ENCODE results near the gene GFRA4. TPM values are rescaled to one million over a fixed set of nuclear protein-coding genes. Genes with fewer than 3 reads are reported as not detected.

GFRA4 gene
- polyA plus RNA-seq, 1 of the 3 experiments (the other 2 are of a cell fraction) = not detected

- H3K9me3 ChIP-seq = no peaks in the 10 kb centered on the region
- H3K9ac ChIP-seq = no peak overlapping the region
- H3K27me3 ChIP-seq (ENCODE audit: insufficient read depth) = no peaks in the 10 kb centered on the region
- H3K4me2 ChIP-seq = no peak overlapping the region
- H3F3A ChIP-seq (replicated peaks; ENCODE audit: insufficient read depth) = no peaks in the 10 kb centered on the region
- no peak overlapping the region for H2AFZ ChIP-seq (ENCODE audit: low read depth)
- DNase-seq = peak; percentile 12
- H4K20me1 ChIP-seq (ENCODE audit: insufficient read depth) = no peaks in the 10 kb centered on the region
- ChIA-PET POLR2A (no interaction called here), CTCF (interaction anchor here (1.0 to 5.8 kb wide), 3 partner anchors 8 to 26 kb away, joined by 6 to 55 read pairs (median 9); no protein-coding TSS in a partner anchor)
- 76% methylated on average over 11 of the region's 11 CpGs for WGBS (ENCODE audit: low lambda C conversion rate)
- H3K36me3 ChIP-seq (replicated peaks in 1 of 2; ENCODE audit: control insufficient read depth in 1 of 2, insufficient read depth in 2 of 2, low read length in 1 of 2) = no peaks in the 10 kb centered on the region
- no peaks in the 10 kb centered on the region for H3K79me2 ChIP-seq (ENCODE audit: insufficient read depth)
- no peaks in the 10 kb centered on the region for H3K4me1 ChIP-seq (ENCODE audit: control insufficient read depth in 1 of 2, insufficient read depth in 2 of 2, low read depth in 1 of 2, low read length in 1 of 2)
- no peak overlapping the region for H3K27ac ChIP-seq (ENCODE audit: low read depth in 2 of 2, low read length in 1 of 2)
- TF ChIP-seq MXI1 (IDR thresholded peaks at IDR 0.05; ENCODE audit: low read depth, low read length) = no peak
- TF ChIP-seq FOXM1 (IDR thresholded peaks at IDR 0.05; ENCODE audit: low read depth) = no peak
- no peak for TF ChIP-seq FOXJ3 (CRISPR knock-in tag; IDR thresholded peaks at IDR 0.05)
- no peak for TF ChIP-seq TEAD4 (IDR thresholded peaks at IDR 0.05; ENCODE audit: borderline replicate concordance, insufficient read depth)
- TF ChIP-seq FOSL2 (IDR thresholded peaks at IDR 0.05; ENCODE audit: borderline replicate concordance, low read depth) = no peak
- no peak for TF ChIP-seq MAX (IDR thresholded peaks at IDR 0.05; ENCODE audit: low read depth)
- no peak for TF ChIP-seq REST (IDR thresholded peaks at IDR 0.05; ENCODE audit: low read depth, low read length)
- TF ChIP-seq ELF1 (IDR thresholded peaks at IDR 0.05) = no peak
- no peak for TF ChIP-seq MEF2A (IDR thresholded peaks at IDR 0.05; ENCODE audit: borderline replicate concordance, low read depth)
- TF ChIP-seq ZBTB33 (IDR thresholded peaks at IDR 0.05; ENCODE audit: borderline replicate concordance, low read depth) = no peak
- no peak for TF ChIP-seq NFIC (IDR thresholded peaks at IDR 0.05; ENCODE audit: borderline replicate concordance)
- TF ChIP-seq USF1 (IDR thresholded peaks at IDR 0.05; ENCODE audit: borderline replicate concordance, low read depth) = no peak
- TF ChIP-seq GATA2 (CRISPR knock-in tag; IDR thresholded peaks at IDR 0.05) = no peak
- TF ChIP-seq TCF12 (IDR thresholded peaks at IDR 0.05) = no peak
- TF ChIP-seq POLR2AphosphoS5 (IDR thresholded peaks at IDR 0.05; ENCODE audit: low read depth, low read length) = no peak
- H3K9me2 ChIP-seq = no peaks in the 10 kb centered on the region
- no peak overlapping the region for H3K4me3 ChIP-seq (ENCODE audit: low read depth in 2 of 2, low read length in 1 of 2)
These were observed 39.6 kb upstream of the GFRA4 start for GRCh38 chr20:3702611-3703391.
